NCI-H345 (cell line): ENCODE data around the gene HOXB9.

Experiments used
- DNase-seq: peaks from one replicate; lab custom pipeline; 2025; lab: John Stamatoyannopoulos, UW

Gene HOXB9

GRCh38 chr17:48626245-48627117 lies at the start of gene HOXB9:
Gene HOXB9 (minus strand): TSS chr17:48626358. CDS start chr17:48626269, 89 bp downstream.
- DNase-seq, result peak; percentile 57

DNA sequence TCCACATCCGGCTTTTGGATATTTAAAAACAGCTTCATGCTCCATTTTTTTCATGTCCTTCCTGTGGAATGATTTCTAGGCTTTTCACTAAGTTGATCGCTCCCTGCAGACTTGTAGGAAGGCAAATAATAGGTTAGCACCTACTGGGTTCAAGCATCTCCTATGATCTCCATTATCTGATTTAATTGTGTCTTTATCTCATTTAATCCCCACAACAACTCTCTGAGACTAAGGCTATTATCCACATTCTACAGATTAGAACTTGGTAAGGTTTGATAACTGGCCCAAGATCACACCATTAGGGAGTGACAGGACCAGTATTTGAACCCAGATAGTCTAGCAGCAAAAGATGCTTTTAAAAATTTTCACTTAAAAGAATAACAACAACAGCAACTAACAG lies 46.2 kb upstream of the HOXB9 start:
- DNase-seq, result no peak

DNA sequence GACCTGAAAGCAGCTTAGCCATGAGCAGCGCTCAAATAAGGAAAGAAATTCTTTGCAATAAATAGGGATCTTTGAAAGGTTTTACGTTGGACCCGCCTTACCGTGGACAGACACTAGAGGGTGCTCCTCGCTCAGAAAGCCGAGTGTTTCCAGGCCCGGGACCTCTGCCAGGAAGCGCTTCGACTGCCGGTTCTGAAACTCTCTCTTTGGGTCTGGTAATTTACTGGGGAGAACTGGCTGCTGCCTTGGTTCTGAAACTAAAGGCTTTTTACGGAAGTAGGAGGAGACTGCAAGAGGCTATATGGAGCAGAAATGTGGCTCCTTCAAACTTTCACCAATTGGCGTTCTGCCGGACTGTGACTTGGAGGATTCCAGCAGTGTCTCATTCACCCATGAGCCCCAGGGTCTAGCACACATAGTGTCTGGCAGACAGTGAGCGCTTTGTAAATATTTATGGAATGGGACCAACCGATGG lies 45.6 kb upstream of the HOXB9 start:
- peak; percentile 59 for DNase-seq

GRCh38 chr17:48663134-48663924 lies 37.2 kb upstream of the HOXB9 start:
- DNase-seq, result no peak

GRCh38 chr17:48655913-48656312 lies 29.8 kb upstream of the HOXB9 start:
- no peak for DNase-seq

- no peak for DNase-seq
Observed at GRCh38 chr17:48649741-48650140, 23.6 kb upstream of the HOXB9 start.

DNA sequence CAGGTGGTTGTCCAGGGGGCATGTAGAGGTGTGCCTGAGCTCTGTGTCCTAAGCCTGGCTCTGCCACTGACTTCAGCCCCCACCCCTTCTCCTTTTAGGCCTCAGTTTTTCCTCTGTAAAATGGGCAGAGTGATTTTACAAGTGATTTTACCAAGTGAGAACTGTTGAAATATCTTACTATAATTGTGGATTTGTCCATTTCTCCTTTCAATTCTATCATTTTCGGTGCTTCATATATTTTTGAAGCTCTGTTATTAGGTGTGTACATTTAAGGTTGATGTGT lies 21.7 kb upstream of the HOXB9 start:
- no peak for DNase-seq

- DNase-seq, result no peak
Observed at GRCh38 chr17:48647103-48647962, 21.2 kb upstream of the HOXB9 start.

DNA sequence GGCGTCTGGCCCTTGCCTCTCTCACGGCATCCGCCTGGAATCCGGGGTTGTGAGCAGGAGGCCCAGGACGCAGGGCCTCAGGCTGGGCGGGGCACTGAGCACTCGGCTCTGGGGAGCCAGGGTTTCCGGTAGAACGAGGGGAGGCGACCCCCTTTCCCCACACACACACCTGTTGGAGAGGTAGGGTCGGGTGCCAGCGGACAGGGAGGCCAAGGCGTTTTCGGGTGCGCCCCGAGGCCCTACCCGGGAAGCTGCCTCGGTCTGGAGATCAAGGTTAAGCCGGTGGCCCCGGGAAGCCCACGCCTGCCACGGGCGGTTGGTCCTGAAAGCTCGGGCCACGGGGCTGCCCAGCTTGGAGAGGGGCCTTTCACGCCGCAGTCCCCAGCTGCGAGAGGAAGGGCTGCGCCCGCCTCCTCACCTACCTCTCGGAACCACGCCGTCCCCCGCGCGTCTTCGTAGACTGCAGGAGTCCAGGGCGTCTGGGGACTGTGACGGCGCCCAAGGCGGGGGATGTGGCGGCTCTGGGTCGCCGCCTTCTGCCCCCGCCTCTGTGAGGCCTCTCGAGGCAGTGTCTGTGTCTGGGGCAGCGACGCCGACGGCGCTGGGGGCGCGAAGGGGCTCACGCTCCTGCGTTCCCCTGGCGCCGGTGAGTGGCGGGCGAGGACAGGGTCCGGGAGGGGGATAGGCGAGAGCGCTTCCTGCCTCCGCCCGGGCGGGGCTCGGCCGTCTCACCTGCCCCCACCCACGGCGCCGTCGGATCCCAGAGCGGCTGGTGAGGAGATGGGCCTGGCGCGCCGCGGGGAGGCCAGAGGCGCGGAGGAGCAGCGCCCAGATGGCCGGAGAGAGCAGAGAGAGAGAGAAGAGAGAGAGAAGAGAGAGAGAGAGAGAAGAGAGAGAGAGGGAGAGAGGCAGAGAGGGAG lies 20.3 kb upstream of the HOXB9 start:
- no peak for DNase-seq

- DNase-seq, result no peak
Observed at GRCh38 chr17:48645639-48646182, 19.6 kb upstream of the HOXB9 start.

DNA sequence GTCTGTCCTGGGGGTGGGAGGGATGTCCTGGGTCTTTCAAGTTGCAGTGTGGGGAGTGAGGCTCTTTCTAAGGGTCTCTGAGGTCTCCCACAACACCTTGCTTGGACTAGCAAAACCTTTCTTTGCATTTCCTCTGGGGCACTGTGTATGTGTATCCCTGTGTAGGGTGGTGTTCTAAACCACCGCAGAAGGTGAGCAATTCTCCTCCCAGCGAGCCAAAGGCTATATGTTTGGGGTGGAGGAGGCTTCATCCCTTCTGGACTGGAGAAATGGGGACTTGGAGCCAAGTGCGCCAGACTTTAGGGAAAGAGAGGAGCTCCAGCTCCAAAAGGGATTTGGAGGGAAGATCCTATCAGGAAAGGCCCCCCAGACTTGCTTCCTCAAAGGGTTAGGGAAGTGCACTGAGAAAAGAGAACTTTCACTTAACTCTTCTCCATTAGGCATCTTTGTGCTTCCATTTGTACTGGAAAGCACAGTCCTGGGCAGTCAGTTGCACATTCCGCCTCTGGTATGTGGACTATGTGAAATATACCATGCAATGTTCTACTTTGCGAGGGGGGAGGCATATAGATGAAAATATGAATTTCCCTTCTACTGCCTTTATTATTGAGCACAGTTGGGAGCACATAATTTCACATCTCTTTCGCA lies 18.9 kb upstream of the HOXB9 start:
- no peak for DNase-seq

DNA sequence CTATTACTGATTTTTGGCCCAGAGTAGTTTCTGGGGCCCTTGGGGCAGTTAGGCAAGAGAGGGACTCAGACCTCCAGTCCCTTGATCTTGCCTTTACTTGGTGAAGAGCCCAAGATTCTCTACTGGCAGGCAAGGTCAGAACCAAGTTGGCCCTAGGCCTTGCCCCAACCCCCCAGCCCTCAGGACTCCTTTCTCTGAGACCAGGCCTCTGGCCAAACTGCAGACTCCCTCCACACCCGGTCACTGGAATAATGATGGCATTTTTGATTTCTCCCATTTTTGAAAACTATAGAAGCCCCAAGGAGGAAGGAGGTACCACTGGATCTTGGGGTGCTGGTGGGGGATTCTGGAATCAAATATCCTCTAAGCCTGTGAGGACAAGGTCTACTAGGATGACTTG lies 18.0 kb upstream of the HOXB9 start:
- DNase-seq, result no peak

DNA sequence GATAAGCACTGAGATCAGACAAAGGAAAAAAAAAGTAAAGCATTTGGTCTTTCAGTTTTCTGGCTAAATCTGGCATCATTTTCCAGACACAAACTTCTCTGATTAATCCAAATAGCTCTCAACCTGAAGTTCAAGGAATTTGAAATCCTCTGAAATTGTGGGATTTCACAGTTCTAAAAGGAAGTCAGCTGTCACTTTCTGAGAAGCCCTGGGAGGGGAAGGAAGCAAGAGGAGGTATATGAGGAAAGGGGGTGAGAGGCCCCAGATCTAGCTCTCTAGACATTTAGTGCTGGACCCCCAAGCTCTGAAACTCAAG lies 17.5 kb upstream of the HOXB9 start:
- no peak for DNase-seq

DNA sequence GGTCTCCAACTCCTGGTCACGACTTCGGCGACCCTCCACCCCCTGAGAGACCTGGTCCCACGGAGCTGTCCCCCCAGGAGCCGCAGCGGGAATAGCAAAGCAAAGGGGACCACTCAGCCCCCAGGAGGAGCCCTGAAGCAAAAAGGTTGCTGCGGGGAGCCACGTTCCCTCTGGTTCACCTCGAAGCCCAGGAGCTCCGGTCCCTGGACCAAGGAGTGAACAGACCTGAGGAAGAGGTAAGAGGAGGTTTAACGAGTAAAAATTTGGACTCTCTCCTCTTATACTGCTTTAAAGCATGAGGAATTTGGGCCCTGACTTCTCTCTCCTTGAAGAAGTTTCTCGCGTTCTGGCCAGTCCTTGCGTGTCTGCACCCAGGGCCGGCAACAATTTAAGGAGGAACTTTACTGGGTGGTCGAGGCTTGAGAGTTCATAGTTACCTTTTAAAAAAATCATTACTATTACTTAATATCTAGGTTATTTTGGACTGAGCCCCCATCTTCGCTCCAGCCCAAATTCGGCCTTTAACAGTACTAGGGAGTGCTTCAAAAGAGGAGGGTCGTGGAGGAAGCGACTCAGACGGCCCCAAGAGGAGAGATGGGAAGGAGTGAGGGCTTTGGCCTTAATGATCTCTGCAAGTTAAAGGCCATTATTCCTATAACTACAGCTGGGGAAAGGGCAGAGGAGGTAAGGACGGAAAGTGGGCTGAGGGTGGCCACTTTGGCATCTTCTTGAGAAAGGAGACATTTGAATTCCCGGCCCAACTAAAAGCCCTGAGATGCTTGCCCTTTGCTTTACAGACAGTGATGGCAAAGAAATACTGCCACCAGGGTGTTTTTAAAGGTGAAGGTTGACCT lies 16.9 kb upstream of the HOXB9 start:
- DNase-seq, result no peak

- DNase-seq, result no peak
Observed at GRCh38 chr17:48642059-48642842, 16.1 kb upstream of the HOXB9 start.

GRCh38 chr17:48641541-48642058 lies 15.4 kb upstream of the HOXB9 start:
- DNase-seq, result no peak

- DNase-seq, result no peak
Observed at GRCh38 chr17:48640858-48641180, 14.7 kb upstream of the HOXB9 start.

GRCh38 chr17:48639982-48640857 lies 14.1 kb upstream of the HOXB9 start:
- DNase-seq, result no peak
